GM19324 (cell line): Measurements from ENCODE around the gene KANK2.
"Not testable (repeated sequence)": the region's sequence is repeated elsewhere in the genome, so short reads cannot be mapped to it uniquely, and the experiment has no call there.

Source experiments
- ATAC-seq: cut with Tn5 transposase; IDR thresholded peaks from one replicate; pipeline ENCODE4 v1.9.1; 2021; ENCODE audit warnings: mild to moderate bottlenecking, moderate library complexity; ENCODE audit not compliant: unreplicated experiment, low FRiP score

KANK2 gene

GRCh38 chr19:11198769-11199424, 1.6 kb upstream of the KANK2 start:
- no peak for ATAC-seq

DNA sequence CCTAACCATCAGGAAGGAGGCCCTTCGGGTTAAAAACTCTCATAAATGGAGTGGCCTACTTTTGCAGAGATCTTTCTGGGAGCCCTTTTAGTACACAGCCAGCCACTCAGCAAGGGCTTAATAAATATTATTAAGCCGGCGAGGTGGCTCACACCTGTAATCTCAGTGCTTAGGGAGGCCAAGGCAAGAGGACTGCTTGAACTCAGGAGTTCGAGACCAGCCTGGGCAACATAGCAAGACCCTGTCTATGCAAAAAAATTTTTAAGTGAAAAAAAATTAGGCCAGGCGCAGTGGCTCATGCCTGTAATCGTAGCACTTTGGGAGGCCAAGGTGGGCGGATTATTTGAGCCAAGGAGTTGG, 810 bp upstream of the KANK2 start:
- no peak for ATAC-seq

DNA sequence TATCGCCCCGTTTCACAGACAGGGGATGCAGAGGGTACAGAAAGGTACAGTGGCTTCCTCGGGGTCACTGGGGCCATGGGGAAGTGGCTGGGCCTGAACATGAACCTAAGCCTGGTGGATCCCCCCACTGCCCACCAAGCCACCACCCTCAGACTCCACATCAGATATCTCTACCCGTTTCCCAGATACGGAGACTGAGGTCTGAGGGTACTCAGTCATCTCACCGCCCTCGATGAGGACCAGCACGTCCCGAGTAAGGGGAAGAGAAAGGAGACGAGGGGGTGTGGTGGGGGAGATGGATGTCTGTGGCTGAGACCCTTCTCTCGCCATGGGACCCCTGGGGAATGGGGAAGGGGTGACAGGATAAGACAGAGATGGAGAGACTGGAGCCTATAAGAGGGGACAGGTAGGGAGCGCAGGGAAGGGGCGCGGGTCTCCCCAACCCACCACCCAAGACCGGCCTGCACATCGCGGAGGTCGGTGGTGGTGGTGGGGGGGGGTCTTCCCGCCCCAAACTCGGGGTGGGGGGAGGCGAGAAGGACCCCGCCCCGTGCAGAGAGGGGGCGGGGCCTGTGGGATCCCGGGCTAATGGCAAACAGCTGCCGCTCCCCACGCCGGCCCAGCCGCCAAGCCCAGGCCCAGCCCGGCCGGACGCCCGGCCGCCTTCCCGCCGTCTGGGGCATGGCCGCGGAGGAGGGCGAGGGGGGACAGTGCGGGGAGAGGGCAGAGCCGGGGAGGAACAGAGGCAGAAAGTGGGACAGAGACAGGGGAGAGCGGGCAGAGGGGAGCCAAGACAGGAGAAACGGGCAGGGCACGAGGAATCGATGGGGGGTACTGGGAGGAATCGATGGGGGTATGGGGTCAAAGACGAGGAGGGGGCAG, 698 bp downstream of the KANK2 start:
- ATAC-seq = no peak

DNA sequence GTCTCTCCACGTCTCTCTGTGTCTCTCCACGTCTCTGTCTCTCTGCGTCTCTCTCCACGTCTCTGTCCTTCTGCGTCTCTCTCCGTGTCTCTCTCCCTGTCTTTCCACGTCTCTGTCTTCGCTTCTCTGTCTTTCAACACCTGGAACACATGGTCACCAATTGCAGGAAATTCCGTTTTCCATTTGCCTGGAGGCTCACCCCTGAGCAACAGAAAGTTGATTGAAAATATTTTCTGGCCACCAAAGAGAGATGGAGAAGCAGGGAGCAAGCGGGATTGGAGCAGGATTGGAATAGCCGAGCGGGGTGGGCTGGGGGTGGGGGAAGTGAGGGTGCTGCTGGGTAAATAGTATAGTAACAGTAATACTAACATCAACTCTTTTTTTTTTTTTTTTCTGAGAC, 1.7 kb downstream of the KANK2 start:
- no peak for ATAC-seq

GRCh38 chr19:11194656-11195558, 2.4 kb downstream of the KANK2 start:
- no peak for ATAC-seq

DNA sequence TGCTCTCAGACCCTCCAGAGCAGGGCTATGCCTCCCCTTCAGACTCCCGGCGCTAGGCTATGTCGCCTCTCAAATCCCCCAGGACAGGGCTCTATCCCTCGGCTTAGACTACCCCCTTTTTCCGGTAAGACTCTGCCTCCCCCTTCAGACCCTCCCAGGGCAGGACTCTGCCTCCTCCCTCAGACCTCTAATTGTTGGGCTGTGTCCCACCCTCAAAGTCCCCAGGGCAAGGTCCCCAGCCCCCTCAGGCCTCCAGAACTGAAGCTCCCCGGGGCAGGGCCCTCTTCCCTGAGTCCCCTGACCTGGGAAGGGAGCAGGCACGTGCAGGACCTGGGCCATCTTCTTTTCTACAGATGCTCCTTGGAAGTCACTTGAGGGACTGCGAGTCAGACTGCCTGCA, 3.2 kb downstream of the KANK2 start:
- ATAC-seq = no peak

DNA sequence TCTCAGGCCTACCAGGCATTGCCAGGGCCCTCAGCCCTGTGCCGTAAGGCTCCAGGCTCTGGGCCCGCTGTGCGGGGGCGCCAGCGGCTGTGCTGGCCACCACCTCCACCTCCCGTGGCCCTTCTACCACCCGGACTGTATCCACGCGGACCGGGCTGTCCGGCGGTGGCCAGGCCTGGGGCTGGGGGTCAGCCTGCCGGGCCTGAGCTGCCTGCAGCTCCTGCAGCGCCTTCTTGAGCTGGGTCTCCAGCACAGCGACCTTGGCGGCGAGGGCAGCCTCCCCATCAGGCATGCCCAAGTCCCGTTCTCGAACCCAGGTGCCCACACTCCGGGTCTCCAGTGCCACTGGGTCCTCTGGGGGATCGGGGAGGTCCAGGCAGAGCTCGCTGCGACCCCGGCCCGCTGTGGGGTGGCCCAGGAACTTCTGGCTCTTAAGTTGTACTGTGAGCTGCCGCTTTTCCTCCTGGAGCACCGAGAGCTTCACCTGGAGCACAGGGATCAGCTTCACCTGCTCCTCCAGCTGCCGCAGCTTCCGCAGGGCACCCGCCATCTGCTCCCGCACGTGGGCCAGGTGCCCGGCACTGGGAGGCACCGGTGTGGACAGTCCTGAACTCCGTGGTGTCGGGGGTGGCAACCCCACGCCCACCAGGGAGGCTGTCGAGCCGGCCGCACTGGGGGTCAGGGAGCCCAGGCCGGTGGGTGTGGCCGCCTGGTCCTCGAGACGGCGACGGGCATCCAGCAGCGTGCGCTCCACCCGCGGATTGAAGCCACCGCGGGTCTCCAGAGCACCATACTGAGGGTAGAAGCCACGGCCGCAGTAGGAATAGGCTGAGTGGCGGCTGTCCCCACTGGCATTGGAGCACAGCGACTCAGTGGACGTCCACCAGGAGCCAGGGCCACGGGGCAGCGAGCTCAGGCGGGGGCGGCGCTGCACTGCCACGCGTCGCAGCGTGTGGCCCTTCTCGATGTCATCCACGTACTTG, 4.1 kb downstream of the KANK2 start:
- no peak for ATAC-seq

DNA sequence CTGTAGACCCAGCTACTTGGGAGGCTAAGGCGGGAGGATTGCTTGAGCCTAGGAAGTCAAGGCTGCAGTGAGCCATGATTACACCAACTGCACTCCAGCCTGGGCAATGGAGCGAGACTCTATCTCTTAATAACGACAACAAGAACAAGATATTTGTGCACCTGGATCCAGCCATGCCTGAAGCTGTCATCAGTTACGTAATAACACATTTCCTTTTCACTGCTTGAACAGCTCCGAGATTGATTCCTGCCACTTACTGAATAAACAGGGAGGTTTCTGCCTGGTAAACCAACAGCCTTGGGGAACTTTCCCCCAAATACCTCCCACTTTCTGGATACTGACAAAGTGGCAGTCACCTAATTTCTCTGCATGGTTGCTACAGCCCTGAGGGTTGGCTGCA, 5.4 kb downstream of the KANK2 start:
- no peak for ATAC-seq

DNA sequence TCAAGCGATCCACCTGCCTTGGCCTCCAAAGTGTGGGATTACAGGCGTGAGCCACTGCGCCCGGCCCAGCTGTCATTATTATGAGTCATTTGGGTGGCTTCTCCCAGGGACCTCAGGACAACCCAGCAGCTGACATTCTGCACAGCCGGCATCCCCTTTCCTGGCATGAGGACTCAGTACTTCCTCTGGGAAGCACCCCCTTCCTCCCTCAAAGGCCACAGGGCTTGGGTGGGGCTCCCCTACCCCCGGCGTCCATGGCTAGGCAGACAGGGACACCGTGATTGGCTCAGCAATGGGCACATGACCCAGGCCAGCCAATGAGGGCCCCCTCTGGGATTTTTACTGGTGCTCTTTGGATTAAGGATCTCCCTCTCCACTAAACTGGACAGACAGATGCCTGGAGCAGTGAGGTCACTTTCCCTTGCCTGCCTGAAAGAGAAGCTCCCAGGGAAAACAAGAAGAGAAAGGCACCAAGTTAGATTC, 6.0 kb downstream of the KANK2 start:
- ATAC-seq = no peak

GRCh38 chr19:11190501-11190900, 6.8 kb downstream of the KANK2 start:
- no peak for ATAC-seq

DNA sequence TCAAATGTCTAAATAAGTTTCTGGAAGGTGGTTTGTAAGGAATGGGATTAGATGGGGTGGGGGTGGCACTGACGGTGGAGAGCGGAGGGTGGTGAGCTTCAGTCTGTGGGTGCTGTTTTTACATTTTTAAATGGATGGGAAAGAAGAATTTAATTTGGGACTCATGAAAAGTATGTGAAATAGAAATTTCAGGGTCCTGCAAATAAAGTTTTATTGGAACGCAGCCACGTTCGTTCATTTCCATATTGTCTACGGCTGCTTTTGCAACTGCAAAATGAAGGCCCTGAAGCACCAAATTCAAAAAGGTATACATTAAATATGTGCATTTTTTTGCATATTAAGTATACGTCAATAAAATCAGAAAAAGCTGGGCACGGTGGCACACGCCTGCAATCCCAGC, 9.9 kb downstream of the KANK2 start:
- no peak for ATAC-seq

- ATAC-seq = no peak
Measured at GRCh38 chr19:11182994-11183393, 14.4 kb downstream of the KANK2 start.

DNA sequence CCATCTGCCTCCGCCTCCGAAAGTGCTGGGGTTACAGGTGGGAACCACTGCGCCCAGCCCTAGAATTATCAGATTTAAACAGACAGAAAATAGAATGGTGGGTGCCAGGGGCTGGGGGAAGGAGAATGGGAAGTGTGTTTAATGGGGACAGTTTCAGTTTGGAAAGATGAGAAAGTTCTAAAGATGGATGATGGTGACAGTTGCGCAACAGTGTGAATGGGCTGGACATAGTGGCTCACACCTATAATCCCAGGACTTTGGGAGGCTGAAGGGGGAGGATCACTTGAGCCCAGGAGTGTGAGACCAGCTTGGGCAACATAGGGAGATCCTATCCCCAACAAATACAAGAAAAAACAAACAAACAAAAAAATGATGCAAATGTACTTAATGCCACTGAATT, 15.9 kb downstream of the KANK2 start:
- ATAC-seq = no peak

GRCh38 chr19:11180975-11181374, 16.4 kb downstream of the KANK2 start:
- not testable (repeated sequence) for ATAC-seq

DNA sequence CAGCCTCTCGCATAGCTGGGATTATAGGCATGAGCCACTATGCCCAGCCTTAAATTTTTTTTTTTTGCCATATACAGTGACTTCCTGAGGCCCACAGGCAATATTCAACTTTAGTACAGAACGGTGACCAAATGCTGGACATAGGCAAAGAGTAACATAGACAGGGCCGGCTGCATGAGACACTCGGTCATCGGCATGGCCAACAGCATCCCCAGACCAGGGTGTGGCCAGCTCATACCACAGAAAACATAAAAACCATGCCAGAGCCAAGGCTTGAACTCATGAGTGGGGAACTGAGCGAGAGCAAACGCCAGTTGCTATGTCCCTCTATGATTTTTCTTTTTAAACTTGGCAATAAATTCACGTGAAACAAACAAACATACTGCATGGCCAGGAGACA, 17.0 kb downstream of the KANK2 start:
- no peak for ATAC-seq

DNA sequence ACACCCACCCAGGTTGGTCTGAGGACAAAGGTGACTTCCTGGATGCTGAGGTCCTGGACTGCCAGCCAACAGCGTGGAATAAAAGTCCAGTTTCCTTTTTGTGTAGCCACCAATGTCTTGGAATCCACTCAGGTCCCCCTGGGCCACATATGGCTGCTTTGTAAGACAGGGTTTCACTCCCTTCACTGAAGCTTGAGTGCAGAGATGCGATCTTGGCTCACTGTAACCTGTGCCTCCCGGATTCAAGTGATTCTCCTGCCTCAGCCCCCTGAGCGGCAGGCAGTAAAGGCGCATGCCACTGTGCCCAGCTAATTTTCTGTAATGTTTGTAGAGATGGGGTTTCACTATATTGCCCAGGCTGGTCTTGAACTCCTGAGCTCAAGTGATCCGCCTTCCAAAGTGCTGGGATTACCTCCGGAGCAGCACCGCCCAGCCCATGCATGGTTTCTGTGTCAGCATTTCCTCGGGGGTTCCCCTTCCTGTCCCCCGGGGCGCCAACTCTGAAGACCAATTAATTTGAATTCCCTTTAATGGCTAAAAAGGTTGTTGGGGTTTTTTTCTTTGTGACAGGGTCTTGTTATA, 17.5 kb downstream of the KANK2 start:
- ATAC-seq = peak; percentile 62

DNA sequence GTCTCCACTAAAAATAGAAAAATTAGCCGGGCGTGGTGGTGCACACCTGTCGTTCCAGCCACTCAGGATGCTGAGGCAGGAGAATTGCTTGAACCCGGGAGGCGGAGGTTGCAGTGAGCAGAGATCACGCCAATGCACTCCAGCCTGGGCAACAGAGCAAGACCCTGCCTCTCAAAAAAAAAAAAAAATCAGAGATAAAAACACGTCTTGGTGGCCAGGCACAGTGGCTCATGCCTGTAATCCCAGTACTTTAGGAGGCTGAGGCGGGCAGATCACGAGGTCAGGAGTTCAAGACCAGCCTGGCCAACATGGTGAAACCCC, 18.2 kb downstream of the KANK2 start:
- not testable (repeated sequence) for ATAC-seq

GRCh38 chr19:11177592-11177991, 19.8 kb downstream of the KANK2 start:
- no peak for ATAC-seq

DNA sequence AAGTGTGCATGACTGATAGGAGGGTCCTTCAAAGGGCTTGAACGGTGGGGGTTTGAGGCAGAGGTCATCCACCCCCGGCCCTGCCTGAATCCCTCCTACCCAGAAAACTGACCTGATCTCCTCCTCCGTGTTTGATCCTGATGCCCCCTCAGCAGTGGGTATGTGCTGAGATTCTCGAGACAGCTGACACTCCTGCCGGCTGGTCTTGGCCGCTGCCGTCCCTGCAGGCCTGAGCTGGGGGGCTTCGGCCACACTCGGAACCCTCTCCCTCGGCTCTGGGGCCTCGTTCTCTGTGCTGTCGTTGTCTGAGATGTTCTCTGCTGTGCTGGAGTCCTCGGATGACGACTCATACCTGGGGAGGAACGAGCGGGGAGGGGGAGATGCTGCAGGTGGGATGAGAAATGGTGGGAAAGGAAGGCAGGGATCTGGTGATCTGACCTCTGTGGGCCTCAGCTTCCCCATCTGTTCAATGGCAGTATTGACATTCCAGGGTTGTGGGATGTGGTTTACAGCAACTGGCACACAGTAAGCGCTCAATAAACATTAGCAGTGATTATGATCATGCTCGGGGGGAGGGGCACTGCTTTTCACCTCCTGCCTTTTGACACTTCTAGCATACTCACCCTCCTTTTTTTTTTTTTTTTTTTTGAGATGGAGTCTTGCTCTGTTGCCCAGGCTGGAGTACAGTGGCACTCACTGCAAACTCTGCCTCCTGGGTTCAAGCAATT, 20.7 kb downstream of the KANK2 start:
- no peak for ATAC-seq
